HG03575 (cell line): ENCODE results near the gene EPB41L5.

ENCODE experiments used
- ATAC-seq: cut with Tn5 transposase; IDR thresholded peaks from one replicate; pipeline ENCODE4 v1.9.1; 2021; ENCODE audit not compliant: unreplicated experiment, insufficient number of reproducible peaks, low FRiP score; ENCODE audit errors: extremely low read depth

EPB41L5 gene

GRCh38 chr2:120210270-120210693 lies 197.4 kb downstream of the EPB41L5 start:
- no peak for ATAC-seq

- ATAC-seq: no peak
Observed at GRCh38 chr2:120218181-120218580, 205.3 kb downstream of the EPB41L5 start.

DNA sequence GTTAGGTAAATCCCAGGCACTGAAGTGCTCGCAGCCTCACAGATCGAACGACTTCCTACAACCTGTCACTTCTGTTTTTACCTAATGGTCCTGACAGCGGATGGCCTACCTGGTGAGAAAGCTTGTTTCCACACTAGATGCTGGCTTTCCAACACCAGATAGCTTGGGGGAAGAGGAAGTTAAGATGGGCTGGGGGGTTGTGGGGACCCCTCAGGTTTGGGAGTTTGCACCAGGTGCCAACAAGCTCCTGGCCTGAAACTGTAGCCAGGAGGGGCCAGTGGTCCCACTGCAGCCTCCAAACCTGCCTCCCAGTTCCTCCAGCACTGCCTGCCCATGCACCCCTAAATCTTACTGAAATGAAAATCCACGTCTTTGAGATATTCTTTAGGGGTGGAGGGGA lies 206.4 kb downstream of the EPB41L5 start:
- no peak for ATAC-seq

DNA sequence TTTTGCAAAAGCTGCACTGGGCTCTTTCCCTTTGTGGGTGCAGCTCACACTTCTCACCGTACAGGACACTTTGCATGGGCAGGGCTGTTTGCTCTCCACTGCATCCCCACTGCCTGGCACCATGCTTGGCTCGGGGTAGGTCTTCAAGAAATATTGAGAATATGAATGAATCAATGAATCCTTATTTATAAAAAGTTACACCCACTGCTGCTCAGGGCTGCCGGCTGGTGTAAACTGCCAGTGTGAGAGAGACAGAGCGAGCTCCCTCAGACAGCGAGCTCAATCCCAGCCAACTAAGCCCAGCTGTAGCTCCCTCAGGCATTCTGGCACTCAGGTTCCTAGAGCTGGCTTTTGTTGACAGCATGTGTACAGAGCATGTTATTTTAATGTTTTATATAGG lies 206.9 kb downstream of the EPB41L5 start:
- ATAC-seq: no peak

GRCh38 chr2:120220756-120221155 lies 207.9 kb downstream of the EPB41L5 start:
- ATAC-seq: no peak

DNA sequence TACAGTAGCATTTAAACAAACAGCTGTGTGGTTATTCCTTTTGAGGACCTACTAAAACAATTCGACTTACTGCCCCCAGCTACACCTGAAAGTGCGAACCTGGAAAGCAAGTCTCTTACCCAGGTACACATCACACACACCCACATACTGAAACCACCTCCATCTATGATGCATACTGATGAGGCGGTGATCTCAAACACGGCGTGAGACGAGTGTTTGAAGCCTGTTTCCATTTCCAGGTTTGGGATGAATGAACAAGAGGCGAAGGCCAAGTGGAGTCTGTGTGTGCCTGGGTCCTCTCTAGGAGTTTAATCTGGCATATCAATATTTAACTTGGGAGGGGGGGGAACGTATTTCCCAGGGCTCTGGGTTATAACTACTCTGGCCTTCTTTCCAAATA lies 208.7 kb downstream of the EPB41L5 start:
- ATAC-seq: no peak

GRCh38 chr2:120222186-120223033 lies 209.5 kb downstream of the EPB41L5 start:
- no peak for ATAC-seq

- ATAC-seq: peak; percentile 52
Observed at GRCh38 chr2:120223034-120223912, 210.4 kb downstream of the EPB41L5 start, which contains the start of gene TMEM185B. TMEM185B (minus strand) TSS chr2:120223400; CDS start chr2:120222976, 424 bp downstream.

- ATAC-seq: no peak
Observed at GRCh38 chr2:120224256-120224655, 211.4 kb downstream of the EPB41L5 start.

DNA sequence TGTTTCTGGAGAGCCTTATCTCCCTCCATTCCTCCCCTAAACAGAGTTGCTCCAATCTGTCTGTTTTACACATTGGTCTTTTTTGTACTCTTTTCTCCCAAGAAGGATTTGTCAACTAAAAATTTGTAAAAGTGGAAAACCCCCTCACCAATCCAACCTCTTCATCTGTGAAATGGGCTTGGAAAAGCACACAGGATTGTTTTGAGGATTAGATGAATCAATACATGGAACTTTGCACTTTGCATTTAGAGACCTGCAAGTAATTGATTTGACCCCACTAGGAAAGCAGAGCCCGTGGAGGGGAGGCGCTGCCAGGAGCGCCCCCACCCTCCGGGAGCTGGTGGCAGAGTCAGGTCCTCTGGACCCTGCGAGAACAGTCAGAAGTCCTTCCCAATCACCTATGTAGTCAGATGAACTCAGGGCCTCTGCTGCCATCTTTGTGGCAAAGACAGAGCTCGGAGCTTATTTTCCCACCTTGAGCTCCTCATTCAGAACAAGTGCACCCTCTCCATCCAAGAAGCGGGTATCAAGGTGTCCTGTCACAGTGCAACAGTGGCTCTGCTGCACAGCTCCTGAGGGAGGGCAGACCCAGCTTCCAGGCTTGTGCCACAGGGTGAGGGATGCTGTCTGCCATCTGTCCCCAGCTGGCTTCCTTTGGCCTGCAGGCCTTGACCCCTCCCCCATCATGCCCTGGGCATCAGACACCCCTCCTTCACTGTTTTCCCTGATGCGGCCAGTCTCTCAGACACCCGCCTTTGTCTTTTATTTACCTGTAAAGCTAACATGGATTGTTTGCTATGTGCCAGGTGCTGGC lies 212.1 kb downstream of the EPB41L5 start:
- no peak for ATAC-seq

GRCh38 chr2:120225549-120226065 lies 212.7 kb downstream of the EPB41L5 start:
- no peak for ATAC-seq

- no peak for ATAC-seq
Observed at GRCh38 chr2:120226316-120226715, 213.4 kb downstream of the EPB41L5 start.

DNA sequence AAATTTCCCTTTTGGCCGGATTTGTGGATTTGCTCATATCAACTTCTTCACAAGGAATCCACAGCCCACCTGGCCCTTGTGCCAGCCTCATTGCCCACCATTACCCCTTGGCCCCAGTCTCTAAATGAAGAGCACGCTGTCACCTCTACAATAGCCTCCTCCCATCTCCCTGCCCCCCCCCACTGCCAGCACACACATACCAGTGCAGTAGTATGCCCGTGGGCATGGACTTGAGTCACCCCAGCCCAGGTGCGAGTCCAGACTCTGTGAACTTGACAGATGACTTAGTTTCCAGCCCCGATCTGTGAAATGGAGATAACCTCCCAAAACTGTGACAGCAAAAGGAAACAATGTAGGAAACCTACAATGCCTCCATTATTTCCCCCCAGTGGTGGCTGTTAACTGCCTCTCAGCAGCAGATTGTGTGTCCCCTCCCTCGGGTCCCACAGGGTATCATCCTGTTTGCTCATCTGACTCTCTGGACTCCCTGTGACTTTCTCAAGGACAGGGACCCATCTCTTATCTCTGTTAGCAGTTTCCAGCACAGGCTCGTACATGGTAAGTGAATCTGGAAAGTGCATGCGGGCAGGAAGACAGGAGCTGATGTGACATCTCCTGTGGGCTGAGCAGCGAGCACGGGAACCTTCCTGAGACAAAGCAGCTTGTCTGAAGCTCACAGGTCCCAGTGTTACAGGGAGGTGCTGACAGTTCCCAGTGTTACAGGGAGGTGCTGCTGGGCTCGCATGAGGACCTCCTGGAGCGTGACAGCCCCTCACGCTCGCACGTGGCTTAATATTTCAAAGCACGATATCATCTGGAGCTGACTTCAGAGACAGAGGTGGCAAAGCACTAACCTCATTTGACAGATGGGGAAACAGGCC lies 214.5 kb downstream of the EPB41L5 start:
- ATAC-seq: no peak

DNA sequence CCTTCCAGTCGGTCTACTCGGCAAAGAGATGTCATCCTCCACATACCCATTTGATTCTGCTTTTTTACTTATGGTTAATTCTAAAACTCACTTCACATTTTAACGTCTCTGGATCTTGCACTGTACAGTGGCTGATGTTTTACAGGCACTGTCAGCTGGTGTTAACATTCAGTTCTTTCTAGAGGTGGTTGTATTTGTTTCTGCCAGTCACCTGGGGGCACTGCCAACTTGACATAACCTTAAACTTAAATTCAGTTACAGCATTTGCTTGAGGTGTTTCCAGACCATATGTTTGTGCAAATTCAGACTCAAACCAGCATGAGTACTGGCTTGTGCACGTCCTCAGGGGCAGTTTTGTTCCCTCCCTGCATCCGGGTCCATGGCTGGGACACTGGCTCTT lies 215.6 kb downstream of the EPB41L5 start:
- ATAC-seq: no peak
